AG04450 (cell line): ENCODE measurements around the gene ZC3H12A. TPM values are rescaled to one million over a fixed set of nuclear protein-coding genes. Genes with fewer than 3 reads are reported as not detected.

Experiments used
- CTCF ChIA-PET: fragments of 300-600, 350-600 bp; formaldehyde crosslinking; extraction: SDS; loops from one replicate; lab custom pipeline; 2022; ENCODE audit warnings: antibody characterized with exemption, inconsistent platforms; lab: Charles Lee
- POLR2A ChIA-PET: fragments of 350-600 bp; formaldehyde crosslinking; extraction: SDS; loops from one replicate; lab custom pipeline; 2021; ENCODE audit warnings: antibody characterized with exemption, inconsistent platforms; lab: Yijun Ruan, JAX
- DNase-seq: peaks from one replicate; pipeline ENCODE4 v3.0.0-alpha.2; 2011; ENCODE audit warnings: low read depth, low spot score
- H3K27ac ChIP-seq: one replicate; pipeline ENCODE4 v1.5.1; 2012; ENCODE audit warnings: low read depth, low read length, control low read depth
- H3K27me3 ChIP-seq: one replicate; pipeline ENCODE4 v1.6.0; 2012; ENCODE audit warnings: low read length; ENCODE audit not compliant: control insufficient read depth, insufficient read depth
- H3K4me3 ChIP-seq: 2 replicates; pipeline ENCODE4 v1.5.1; 2011; ENCODE audit warnings: mild to moderate bottlenecking, low read depth, low read length, control low read depth
- H3K9me3 ChIP-seq: 2 replicates; pipeline ENCODE4 v1.5.1; 2012; ENCODE audit warnings: low read length; ENCODE audit not compliant: control insufficient read depth, insufficient read depth
- CTCF ChIP-seq: IDR thresholded peaks from 2 replicates; pipeline ENCODE4 v1.5.1; 2011; ENCODE audit warnings: low read depth, low read length, control low read depth, inconsistent platforms
- polyA plus RNA-seq: library from polyadenylated mRNA; depleted of rRNA; stranded (reverse); fragments of >200 nt; gene quantifications from 2 replicates; pipeline ENCODE4 v1.2.3, GENCODE V29; 2011

ZC3H12A gene
- polyA plus RNA-seq, 1 experiment = 4.3 TPM

GRCh38 chr1:37478451-37478881, 4.1 kb downstream of the ZC3H12A start:
- no peak for DNase-seq
- H3K4me3 ChIP-seq = peak overlapping the region; percentile 47
- POLR2A ChIA-PET = interaction anchor here (1.0 to 1.8 kb wide), 2 partner anchors 9 to 212 kb away, joined by 6 to 7 read pairs; a partner anchor contains a TSS

GRCh38 chr1:37478890-37479254, 4.5 kb downstream of the ZC3H12A start:
- ChIA-PET CTCF (interaction anchor here (0.9 to 6.7 kb wide), 5 partner anchors 8 to 44 kb away, joined by 3 to 74 read pairs (median 7); partner anchors contain the start of gene MEAF6), POLR2A (interaction anchor here (1.0 to 1.8 kb wide), 2 partner anchors 9 to 211 kb away, joined by 6 to 7 read pairs; a partner anchor contains a TSS)
- no peak for DNase-seq
- TF ChIP-seq CTCF = no peak
- Histone ChIP-seq H3K9me3 (peaks cover 5% of the 10 kb centered on the region; the same call in 1 of the 2 replicates), H3K27me3 (no peaks in the 10 kb centered on the region), H3K27ac (peak overlapping the region; percentile 93), H3K4me3 (peak overlapping the region; percentile 47)

More at GRCh38 chr1:37478451-37478881, 4.1 kb downstream of the ZC3H12A start:
- peak overlapping the region; percentile 93 for H3K27ac ChIP-seq
- no peaks in the 10 kb centered on the region for H3K27me3 ChIP-seq
- CTCF ChIA-PET = interaction anchor here (1.6 to 6.7 kb wide), 4 partner anchors 8 to 125 kb away, joined by 4 to 74 read pairs (median 24); partner anchors contain the start of gene MEAF6
- peaks cover 5% of the 10 kb centered on the region; the same call in 1 of the 2 replicates for H3K9me3 ChIP-seq
- no peak for TF ChIP-seq CTCF

GRCh38 chr1:37479255-37480124, 5.1 kb downstream of the ZC3H12A start:
- CTCF ChIA-PET = interaction anchor here (0.9 to 6.7 kb wide), 5 partner anchors 7 to 45 kb away, joined by 3 to 74 read pairs (median 7); partner anchors contain the start of gene MEAF6
- Histone ChIP-seq H3K4me3 (peak overlapping the region; percentile 47), H3K27me3 (no peaks in the 10 kb centered on the region), H3K9me3 (peaks cover 5% of the 10 kb centered on the region; the same call in 1 of the 2 replicates), H3K27ac (peak overlapping the region; percentile 93)
- POLR2A ChIA-PET = interaction anchor here (1.0 to 1.8 kb wide), 3 partner anchors 8 to 211 kb away, joined by 3 to 7 read pairs (median 6); a partner anchor contains a TSS
- DNase-seq = no peak
- TF ChIP-seq CTCF = no peak

- no peak for TF ChIP-seq CTCF
- DNase-seq = no peak
- Histone ChIP-seq H3K27ac (peak overlapping the region; percentile 93), H3K9me3 (peaks cover 5% of the 10 kb centered on the region; the same call in 1 of the 2 replicates), H3K4me3 (peak overlapping the region; percentile 47), H3K27me3 (no peaks in the 10 kb centered on the region)
- ChIA-PET POLR2A (interaction anchor here (1.0 kb wide), 1 partner anchor 14 kb away, joined by 3 read pairs; no protein-coding TSS in a partner anchor), CTCF (no interaction called here)
These were observed 5.7 kb downstream of the ZC3H12A start for GRCh38 chr1:37480125-37480466.
